NB4 (cell line): ENCODE data around the gene RCN2.

Experiments
- CTCF ChIP-seq: IDR thresholded peaks from one replicate; pipeline ENCODE4 v1.5.1; 2012; ENCODE audit warnings: low read depth, low read length
- MYC ChIP-seq: IDR thresholded peaks from 2 replicates; pipeline ENCODE4 v1.6.1; 2011; ENCODE audit warnings: low read depth, low read length
- POLR2A ChIP-seq: IDR thresholded peaks from 2 replicates; pipeline ENCODE4 v1.6.1; 2011; ENCODE audit warnings: mild to moderate bottlenecking; ENCODE audit not compliant: insufficient read length; ENCODE audit errors: extremely low read depth

GRCh38 chr15:76961268-76962011 is 29.9 kb downstream of the RCN2 start:
- TF ChIP-seq CTCF (no peak), MYC (no peak), POLR2A (no peak)
